Mesenchymal stem cell (in vitro differentiated cells and primary cell): ENCODE results near the gene RET.
A peak's percentile ranks its signal among the peaks of the same experiment; 100 is the strongest.

Experiments
- DNase-seq: peaks from one replicate; pipeline ENCODE4 v3.0.0-alpha.2; 2013
- H2AFZ ChIP-seq: one replicate; pipeline ENCODE4 v1.6.1; 2013; ENCODE audit warnings: low read depth, mild to moderate bottlenecking, control low read depth, inconsistent platforms, low read length, moderate library complexity
- H2AK5ac ChIP-seq: 2 replicates; pipeline ENCODE4 v1.6.1; 2013; ENCODE audit warnings: low read length, moderate library complexity, mild to moderate bottlenecking, inconsistent platforms; ENCODE audit not compliant: severe bottlenecking
- H2BK120ac ChIP-seq: one replicate; pipeline ENCODE4 v1.6.1; 2013; ENCODE audit warnings: low read depth, mild to moderate bottlenecking, inconsistent platforms, low read length, moderate library complexity
- H2BK12ac ChIP-seq, 2 experiments: one replicate each; pipeline ENCODE4 v1.6.1; 2013; ENCODE audit warnings: inconsistent platforms in 2 of 2, low read length in 2 of 2, mild to moderate bottlenecking in 2 of 2, moderate library complexity in 2 of 2, control low read depth in 1 of 2
- H2BK15ac ChIP-seq: one replicate; pipeline ENCODE4 v1.6.1; 2013; ENCODE audit warnings: mild to moderate bottlenecking, low read depth, inconsistent platforms; ENCODE audit not compliant: poor library complexity, severe bottlenecking
- H2BK5ac ChIP-seq: 2 replicates; pipeline ENCODE4 v1.6.1; 2013; ENCODE audit warnings: low read depth, mild to moderate bottlenecking, low read length, control low read depth, inconsistent platforms; ENCODE audit not compliant: poor library complexity, severe bottlenecking
- H3K14ac ChIP-seq, 2 experiments: one replicate each; pipeline ENCODE4 v1.6.1; 2013; ENCODE audit warnings: inconsistent platforms in 2 of 2, low read length in 2 of 2, control low read depth in 1 of 2, mild to moderate bottlenecking in 1 of 2, moderate library complexity in 1 of 2
- H3K18ac ChIP-seq, 2 experiments: one replicate each; pipeline ENCODE4 v1.6.1; 2013; ENCODE audit warnings: inconsistent platforms in 2 of 2, low read length in 2 of 2, control low read depth in 1 of 2, low read depth in 1 of 2, mild to moderate bottlenecking in 1 of 2
- H3K23ac ChIP-seq, 2 experiments: one replicate each; pipeline ENCODE4 v1.6.1; 2013; ENCODE audit warnings: inconsistent platforms in 2 of 2, low read length in 2 of 2, mild to moderate bottlenecking in 2 of 2, moderate library complexity in 2 of 2, control low read depth in 1 of 2
- H3K27ac ChIP-seq: 2 replicates; pipeline ENCODE4 v1.5.1; 2013; ENCODE audit warnings: mild to moderate bottlenecking, moderate library complexity, low read length, control low read depth, inconsistent platforms; ENCODE audit not compliant: poor library complexity, severe bottlenecking
- H3K27me3 ChIP-seq, 2 experiments: 2 replicates each; pipeline versions ENCODE4 v1.6.1 to v1.7.0; 2013; ENCODE audit warnings: low read length in 2 of 2, mild to moderate bottlenecking in 2 of 2, moderate library complexity in 2 of 2, control low read depth in 1 of 2, inconsistent platforms in 1 of 2; ENCODE audit not compliant: control insufficient read depth in 1 of 2, insufficient read depth in 1 of 2
- H3K36me3 ChIP-seq, 2 experiments: 2 replicates each; pipeline versions ENCODE4 v1.6.1 to v1.7.0; 2013; ENCODE audit warnings: low read length in 2 of 2, control low read depth in 1 of 2, inconsistent platforms in 1 of 2, low read depth in 1 of 2, mild to moderate bottlenecking in 1 of 2; ENCODE audit not compliant: insufficient read depth in 2 of 2, control insufficient read depth in 1 of 2
- H3K4ac ChIP-seq, 2 experiments: one replicate each; pipeline ENCODE4 v1.6.1; 2013; ENCODE audit warnings: inconsistent platforms in 2 of 2, low read length in 2 of 2, mild to moderate bottlenecking in 2 of 2, moderate library complexity in 2 of 2, control low read depth in 1 of 2, low read depth in 1 of 2
- H3K4me1 ChIP-seq: 2 replicates; pipeline ENCODE4 v1.6.1; 2013; ENCODE audit warnings: low read depth, low read length, control low read depth; ENCODE audit not compliant: control insufficient read depth, insufficient read depth
- H3K4me2 ChIP-seq: 2 replicates; pipeline ENCODE4 v1.6.1; 2013; ENCODE audit warnings: low read length, mild to moderate bottlenecking, inconsistent platforms; ENCODE audit not compliant: poor library complexity, severe bottlenecking
- H3K4me3 ChIP-seq, 2 experiments: 2 replicates each; pipeline versions ENCODE4 v1.5.1 to v1.7.0; 2013; ENCODE audit warnings: low read length in 2 of 2, mild to moderate bottlenecking in 2 of 2, control low read depth in 1 of 2, low read depth in 1 of 2; ENCODE audit not compliant: insufficient read depth in 1 of 2
- H3K79me1 ChIP-seq: replicated peaks from 2 replicates; pipeline ENCODE4 v1.6.1; 2013; ENCODE audit warnings: mild to moderate bottlenecking, control low read depth, low read length, inconsistent platforms; ENCODE audit not compliant: poor library complexity, severe bottlenecking
- H3K9ac ChIP-seq: 2 replicates; pipeline ENCODE4 v1.7.0; 2013; ENCODE audit warnings: mild to moderate bottlenecking, low read length, moderate library complexity
- H3K9me3 ChIP-seq: 2 replicates; pipeline ENCODE4 v1.7.0; 2013; ENCODE audit warnings: mild to moderate bottlenecking, low read length; ENCODE audit not compliant: control insufficient read depth
- H4K8ac ChIP-seq: one replicate; pipeline ENCODE4 v1.6.1; 2013; ENCODE audit warnings: inconsistent platforms, mild to moderate bottlenecking, low read length, moderate library complexity
- H4K91ac ChIP-seq: one replicate; pipeline ENCODE4 v1.6.1; 2013; ENCODE audit warnings: mild to moderate bottlenecking, low read length, inconsistent platforms
- WGBS: methylation state at CpG from one replicate; pipeline ENCODE4 v1.1.7; 2013; ENCODE audit warnings: mixed read lengths; 5-methylcytosine and 5-hydroxymethylcytosine counted together

RET gene

GRCh38 chr10:43134126-43134905 is 57.4 kb downstream of the RET start:
- H3K27me3 ChIP-seq = no peaks in the 10 kb centered on the region
- H3K4ac ChIP-seq = no peak overlapping the region
- no peak overlapping the region for H2BK12ac ChIP-seq
- no peak overlapping the region for H3K18ac ChIP-seq
- no peak overlapping the region for H2BK5ac ChIP-seq
- no peaks in the 10 kb centered on the region for H3K9me3 ChIP-seq
- H3K79me1 ChIP-seq = peaks cover 6% of the 10 kb centered on the region
- no peak overlapping the region for H2BK120ac ChIP-seq
- no peak overlapping the region for H3K4me3 ChIP-seq
- H3K27ac ChIP-seq = no peak overlapping the region
- H3K23ac ChIP-seq = no peak overlapping the region
- H2BK15ac ChIP-seq = no peak overlapping the region
- no peak overlapping the region for H3K9ac ChIP-seq
- peak; percentile 47 for DNase-seq
- no peaks in the 10 kb centered on the region for H3K36me3 ChIP-seq
- H2AFZ ChIP-seq = no peak overlapping the region
- H4K91ac ChIP-seq = no peak overlapping the region
- peaks cover 13% of the 10 kb centered on the region for H3K4me1 ChIP-seq
- H3K14ac ChIP-seq = peak overlapping the region in 1 of 2 experiments; percentile 9
- no peak overlapping the region for H3K4me2 ChIP-seq
- no peak overlapping the region for H4K8ac ChIP-seq
- WGBS = 72% methylated on average over 4 of the region's 5 CpGs
- no peak overlapping the region for H2AK5ac ChIP-seq

GRCh38 chr10:43135064-43135463 is 58.2 kb downstream of the RET start:
- Histone ChIP-seq H3K27me3 (no peaks in the 10 kb centered on the region), H3K4me1 (peaks cover 14% of the 10 kb centered on the region), H3K27ac (no peak overlapping the region), H2BK5ac (no peak overlapping the region), H3K4me2 (no peak overlapping the region), H4K8ac (no peak overlapping the region), H3K9me3 (no peaks in the 10 kb centered on the region), H3K14ac (no peak overlapping the region), H3K36me3 (no peaks in the 10 kb centered on the region), H3K79me1 (peaks cover 6% of the 10 kb centered on the region), H4K91ac (no peak overlapping the region), H2AK5ac (no peak overlapping the region), H2AFZ (no peak overlapping the region), H2BK120ac (no peak overlapping the region), H3K9ac (no peak overlapping the region), H3K23ac (no peak overlapping the region), H3K4ac (no peak overlapping the region), H3K4me3 (no peak overlapping the region), H2BK12ac (no peak overlapping the region), H3K18ac (no peak overlapping the region), H2BK15ac (no peak overlapping the region)
- WGBS = 98% methylated on average over 5 of the region's 5 CpGs
- no peak for DNase-seq

- Histone ChIP-seq H3K36me3 (no peaks in the 10 kb centered on the region), H4K8ac (no peak overlapping the region), H3K27ac (no peak overlapping the region), H3K18ac (no peak overlapping the region), H3K23ac (no peak overlapping the region), H2BK12ac (no peak overlapping the region), H2BK5ac (no peak overlapping the region), H3K4me1 (peaks cover 14% of the 10 kb centered on the region), H3K9me3 (no peaks in the 10 kb centered on the region), H3K9ac (no peak overlapping the region), H4K91ac (no peak overlapping the region), H2AFZ (no peak overlapping the region), H3K27me3 (no peaks in the 10 kb centered on the region), H3K79me1 (peaks cover 6% of the 10 kb centered on the region), H2BK15ac (no peak overlapping the region), H3K4me2 (no peak overlapping the region), H3K14ac (no peak overlapping the region), H2BK120ac (no peak overlapping the region), H2AK5ac (no peak overlapping the region), H3K4ac (no peak overlapping the region), H3K4me3 (no peak overlapping the region)
- WGBS = 100% methylated on average over 1 of the region's 2 CpGs
- no peak for DNase-seq
Observed at GRCh38 chr10:43135656-43136055, 58.8 kb downstream of the RET start.

GRCh38 chr10:43136432-43136831 is 59.6 kb downstream of the RET start:
- H2BK12ac ChIP-seq = no peak overlapping the region
- peak overlapping the region in 1 of 2 experiments; percentile 95 for H3K4me3 ChIP-seq
- no peak overlapping the region for H2BK5ac ChIP-seq
- peaks cover 6% of the 10 kb centered on the region for H3K79me1 ChIP-seq
- H2AK5ac ChIP-seq = no peak overlapping the region
- no peak overlapping the region for H3K4ac ChIP-seq
- H3K23ac ChIP-seq = no peak overlapping the region
- H4K91ac ChIP-seq = no peak overlapping the region
- no peak overlapping the region for H3K4me2 ChIP-seq
- DNase-seq = no peak
- H3K4me1 ChIP-seq = peaks cover 11% of the 10 kb centered on the region
- no peak overlapping the region for H2BK15ac ChIP-seq
- H3K27ac ChIP-seq = no peak overlapping the region
- H2AFZ ChIP-seq = no peak overlapping the region
- no peak overlapping the region for H3K14ac ChIP-seq
- H3K9me3 ChIP-seq = no peaks in the 10 kb centered on the region
- no peaks in the 10 kb centered on the region for H3K36me3 ChIP-seq
- no peaks in the 10 kb centered on the region for H3K27me3 ChIP-seq
- H3K9ac ChIP-seq = peak overlapping the region; percentile 97
- WGBS = 98% methylated on average over 4 of the region's 5 CpGs
- no peak overlapping the region for H4K8ac ChIP-seq
- no peak overlapping the region for H2BK120ac ChIP-seq
- no peak overlapping the region for H3K18ac ChIP-seq
